ENCODE results near the gene GDPD2. TPM values are rescaled to one million over a fixed set of nuclear protein-coding genes. Genes with fewer than 3 reads are reported as not detected.

GDPD2 gene
- total RNA-seq, 2 donors from 2014 or later, result not detected

DNA sequence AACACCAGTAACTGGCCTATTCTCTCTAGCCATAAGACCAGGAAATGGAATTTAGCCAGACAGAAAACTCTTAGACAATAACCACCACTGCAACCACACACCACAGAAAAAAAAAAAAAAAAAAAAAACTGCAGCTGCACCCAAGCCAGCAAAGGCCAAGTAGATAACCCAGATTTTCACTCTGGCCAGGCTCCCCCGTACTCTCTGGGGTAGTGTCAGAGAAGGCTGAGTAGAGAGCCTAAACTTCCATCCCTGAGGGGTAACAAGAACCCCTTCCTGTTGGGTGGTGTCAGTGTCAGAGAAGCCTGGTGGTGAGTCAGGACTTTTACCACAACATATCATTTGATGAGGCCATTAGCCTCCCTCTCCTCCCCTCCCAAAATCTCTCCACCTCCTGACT, 15.9 kb downstream of the GDPD2 start:
- no peak overlapping the region for H3K4me3 ChIP-seq
- H3K36me3 ChIP-seq, result no peaks in the 10 kb centered on the region
- DNase-seq (ENCODE audit: low spot score), result no peak
- peaks cover 0 to 7% of the 10 kb centered on the region in 2 donors for H3K4me1 ChIP-seq
- H3K27ac ChIP-seq, result no peak overlapping the region
- no peaks in the 10 kb centered on the region for H3K27me3 ChIP-seq
- TF ChIP-seq, protein P1, sequence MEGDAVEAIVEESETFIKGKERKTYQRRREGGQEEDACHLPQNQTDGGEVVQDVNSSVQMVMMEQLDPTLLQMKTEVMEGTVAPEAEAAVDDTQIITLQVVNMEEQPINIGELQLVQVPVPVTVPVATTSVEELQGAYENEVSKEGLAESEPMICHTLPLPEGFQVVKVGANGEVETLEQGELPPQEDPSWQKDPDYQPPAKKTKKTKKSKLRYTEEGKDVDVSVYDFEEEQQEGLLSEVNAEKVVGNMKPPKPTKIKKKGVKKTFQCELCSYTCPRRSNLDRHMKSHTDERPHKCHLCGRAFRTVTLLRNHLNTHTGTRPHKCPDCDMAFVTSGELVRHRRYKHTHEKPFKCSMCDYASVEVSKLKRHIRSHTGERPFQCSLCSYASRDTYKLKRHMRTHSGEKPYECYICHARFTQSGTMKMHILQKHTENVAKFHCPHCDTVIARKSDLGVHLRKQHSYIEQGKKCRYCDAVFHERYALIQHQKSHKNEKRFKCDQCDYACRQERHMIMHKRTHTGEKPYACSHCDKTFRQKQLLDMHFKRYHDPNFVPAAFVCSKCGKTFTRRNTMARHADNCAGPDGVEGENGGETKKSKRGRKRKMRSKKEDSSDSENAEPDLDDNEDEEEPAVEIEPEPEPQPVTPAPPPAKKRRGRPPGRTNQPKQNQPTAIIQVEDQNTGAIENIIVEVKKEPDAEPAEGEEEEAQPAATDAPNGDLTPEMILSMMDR (IDR thresholded peaks at IDR 0.05), result no peak
- H3K9me3 ChIP-seq, result no peaks in the 10 kb centered on the region

DNA sequence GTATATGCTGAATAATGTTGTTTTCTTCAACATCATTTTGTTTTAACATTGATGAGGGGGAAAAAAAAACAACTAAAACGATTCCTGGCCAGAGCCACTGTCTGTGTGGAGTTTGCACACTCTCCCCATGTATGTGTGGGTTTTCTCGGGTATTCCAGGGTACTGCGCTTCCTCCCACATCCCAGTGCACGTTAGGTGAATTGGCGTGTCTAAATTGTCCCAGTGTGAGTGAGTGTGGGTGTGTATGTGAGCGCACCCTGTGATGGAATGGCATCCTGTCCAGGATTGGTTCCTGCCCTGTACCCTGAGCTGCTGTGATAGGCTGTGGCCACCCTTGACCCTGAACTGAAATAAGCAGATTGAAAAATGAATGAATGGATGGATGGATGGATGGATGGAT, 19.1 kb downstream of the GDPD2 start:
- Histone ChIP-seq H3K4me3 (no peak overlapping the region), H3K4me1 (peaks cover 0 to 4% of the 10 kb centered on the region in 2 donors), H3K27ac (no peak overlapping the region), H3K27me3 (no peaks in the 10 kb centered on the region), H3K36me3 (no peaks in the 10 kb centered on the region), H3K9me3 (no peaks in the 10 kb centered on the region)
- no peak for DNase-seq (ENCODE audit: low spot score)
- TF ChIP-seq, protein P1 (IDR thresholded peaks at IDR 0.05), result no peak

DNA sequence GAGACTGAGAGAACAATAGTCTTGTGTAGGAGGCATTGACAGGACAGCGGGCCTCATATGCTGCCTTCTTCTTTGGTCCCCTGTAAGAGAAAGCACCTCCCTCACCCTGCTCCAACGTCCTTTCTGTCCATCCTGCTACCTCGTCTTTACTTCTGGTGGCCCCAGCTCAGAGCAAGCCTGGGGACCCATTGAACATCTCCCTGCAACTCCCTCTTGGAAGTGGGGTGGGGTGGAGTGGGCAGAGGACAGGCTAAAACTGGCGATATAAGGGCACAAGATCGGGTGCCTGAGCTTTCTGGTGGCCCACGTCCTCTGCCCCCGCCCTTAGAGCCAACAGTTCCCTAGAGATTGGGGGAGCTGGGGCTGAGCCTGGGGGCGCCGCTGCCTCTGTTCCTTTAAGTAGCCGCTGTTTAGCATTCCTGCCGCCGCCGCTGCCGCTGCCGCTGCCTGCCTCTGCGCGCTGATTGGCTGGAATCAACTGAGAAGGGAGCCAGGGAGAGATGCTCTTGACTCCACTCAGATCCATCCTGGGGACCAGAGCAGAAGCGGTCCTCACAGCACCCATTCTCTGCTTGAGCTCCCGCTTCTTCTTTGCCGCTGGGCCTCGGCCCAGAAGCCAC, 21.3 kb downstream of the GDPD2 start, which contains the start of gene DLG3:
Gene DLG3, plus strand, starts transcription at position 510 of the 620 bp plus-strand sequence. CDS start 367 bp downstream, outside the sequence.
- TF ChIP-seq, protein P1 (IDR thresholded peaks at IDR 0.05), result no peak
- H3K4me1 ChIP-seq, result peaks cover 0 to 4% of the 10 kb centered on the region in 2 donors
- no peak for DNase-seq (ENCODE audit: low spot score)
- peak within 1 kb of the TSS in 1 of 2 donors; percentile 27 for H3K4me3 ChIP-seq
- H3K9me3 ChIP-seq, result no peaks in the 10 kb centered on the region
- no peaks in the 10 kb centered on the region for H3K36me3 ChIP-seq
- H3K27ac ChIP-seq, result no peak within 1 kb of the TSS
- no peaks in the 10 kb centered on the region for H3K27me3 ChIP-seq

DNA sequence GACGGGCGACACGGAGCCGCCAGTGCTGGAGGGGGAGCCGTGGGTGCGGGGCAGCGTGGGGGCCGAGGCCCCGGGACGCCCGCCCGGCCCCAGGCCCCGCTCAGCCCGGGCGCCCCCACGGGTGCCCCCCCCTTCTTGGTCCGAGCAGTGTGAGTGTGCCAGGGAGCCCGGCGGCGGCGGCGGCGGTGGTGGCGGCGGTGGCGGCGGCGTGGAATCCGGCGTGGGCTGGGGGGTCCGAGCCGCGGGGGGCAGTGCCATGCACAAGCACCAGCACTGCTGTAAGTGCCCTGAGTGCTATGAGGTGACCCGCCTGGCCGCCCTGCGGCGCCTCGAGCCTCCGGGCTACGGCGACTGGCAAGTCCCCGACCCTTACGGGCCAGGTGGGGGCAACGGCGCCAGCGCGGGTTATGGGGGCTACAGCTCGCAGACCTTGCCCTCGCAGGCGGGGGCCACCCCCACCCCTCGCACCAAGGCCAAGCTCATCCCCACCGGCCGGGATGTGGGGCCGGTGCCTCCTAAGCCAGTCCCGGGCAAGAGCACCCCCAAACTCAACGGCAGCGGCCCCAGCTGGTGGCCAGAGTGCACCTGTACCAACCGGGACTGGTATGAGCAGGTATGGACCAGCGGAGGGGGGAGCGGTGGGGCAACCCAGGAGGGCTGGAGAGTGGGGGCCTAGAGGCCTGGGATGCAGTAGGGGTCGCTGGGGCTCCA, 22.0 kb downstream of the GDPD2 start:
- Histone ChIP-seq H3K27ac (no peak overlapping the region), H3K4me1 (peaks cover 0 to 4% of the 10 kb centered on the region in 2 donors), H3K36me3 (no peaks in the 10 kb centered on the region), H3K27me3 (no peaks in the 10 kb centered on the region), H3K9me3 (no peaks in the 10 kb centered on the region), H3K4me3 (peak overlapping the region in 1 of 2 donors; percentile 27)
- DNase-seq (ENCODE audit: low spot score), result no peak
- TF ChIP-seq, protein P1 (IDR thresholded peaks at IDR 0.05), result no peak

DNA sequence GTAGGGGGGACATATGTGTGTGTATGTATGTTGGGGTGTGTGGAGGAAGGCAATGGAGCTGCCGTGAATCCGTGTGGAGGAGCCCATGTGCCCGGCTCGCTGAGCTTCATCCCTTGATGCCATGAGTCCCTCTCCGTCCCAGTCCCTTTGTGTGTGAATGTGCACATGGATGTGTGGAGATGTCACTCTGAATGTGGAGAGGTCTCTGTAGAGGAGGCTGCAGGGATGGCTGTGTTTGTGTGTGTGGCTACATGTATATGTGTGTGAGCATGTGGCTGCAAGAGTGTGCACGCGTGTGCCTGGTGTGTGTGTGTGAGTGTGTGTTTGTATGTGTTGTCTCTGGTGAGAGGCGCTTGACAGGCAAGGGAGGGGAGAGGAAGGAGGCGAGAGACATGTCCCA, 22.8 kb downstream of the GDPD2 start:
- H3K9me3 ChIP-seq, result no peaks in the 10 kb centered on the region
- no peak for DNase-seq (ENCODE audit: low spot score)
- no peaks in the 10 kb centered on the region for H3K27me3 ChIP-seq
- H3K4me3 ChIP-seq, result no peak overlapping the region
- TF ChIP-seq, protein P1 (IDR thresholded peaks at IDR 0.05), result no peak
- H3K27ac ChIP-seq, result no peak overlapping the region
- H3K4me1 ChIP-seq, result peaks cover 0 to 4% of the 10 kb centered on the region in 2 donors
- no peaks in the 10 kb centered on the region for H3K36me3 ChIP-seq
